GM12891 (cell line): ENCODE results near the gene SPEN.

Experiments used
- DNase-seq: peaks from one replicate; pipeline ENCODE4 v3.0.0; 2011; ENCODE audit warnings: low spot score; ENCODE audit not compliant: insufficient read length
- FAIRE-seq: peaks from 2 replicates; lab custom pipeline; 2011; peaks lifted over from hg19 to GRCh38; lab: Jason Lieb, UNC
- PAX5 ChIP-seq: IDR thresholded peaks from 2 replicates; pipeline ENCODE4 v1.6.1; 2011; ENCODE audit warnings: low read length, moderate library complexity, mild to moderate bottlenecking; ENCODE audit not compliant: insufficient read depth, severe bottlenecking
- POLR2A ChIP-seq: IDR thresholded peaks from 2 replicates; pipeline ENCODE4 v1.6.1; 2011; ENCODE audit warnings: low read depth, low read length, control low read depth
- POLR2AphosphoS5 ChIP-seq: IDR thresholded peaks from 2 replicates; pipeline ENCODE4 v1.6.1; 2011; ENCODE audit warnings: low read depth, low read length, control low read depth
- POU2F2 ChIP-seq: IDR thresholded peaks from 2 replicates; pipeline ENCODE4 v1.6.1; 2011; ENCODE audit warnings: low read depth, mild to moderate bottlenecking, control low read depth, low read length, moderate library complexity
- SPI1 ChIP-seq: IDR thresholded peaks from 2 replicates; pipeline ENCODE4 v1.6.1; 2011; ENCODE audit warnings: low read depth, low read length, control low read depth
- TAF1 ChIP-seq: IDR thresholded peaks from 2 replicates; pipeline ENCODE4 v1.6.1; 2011; ENCODE audit warnings: low read depth, low read length, control low read depth

Gene SPEN

GRCh38 chr1:15950763-15951295, 103.3 kb downstream of the SPEN start:
- TF ChIP-seq POLR2A (no peak), SPI1 (no peak), POLR2AphosphoS5 (no peak), POU2F2 (no peak), PAX5 (no peak), TAF1 (no peak)
- DNase-seq = no peak
- peak; percentile 59 for FAIRE-seq

- DNase-seq = no peak
- FAIRE-seq = peak; percentile 51
- TF ChIP-seq POLR2AphosphoS5 = no peak
- no peak for TF ChIP-seq POLR2A
- no peak for TF ChIP-seq POU2F2
- TF ChIP-seq PAX5 = no peak
Observed at GRCh38 chr1:15951341-15952153, 104.0 kb downstream of the SPEN start.

- no peak for TF ChIP-seq PAX5
- 0 out of 2 replicates have a peak, but pooled peaks have one; percentile 1 for TF ChIP-seq SPI1
- TF ChIP-seq POLR2A = no peak
- peak; percentile 28 for FAIRE-seq
- no peak for DNase-seq
Observed at GRCh38 chr1:15952317-15953258, 105.1 kb downstream of the SPEN start.

GRCh38 chr1:15953294-15953771, 105.8 kb downstream of the SPEN start:
- DNase-seq = no peak
- no peak for FAIRE-seq
- TF ChIP-seq POLR2AphosphoS5 (no peak), PAX5 (no peak), SPI1 (no peak), POU2F2 (no peak), TAF1 (no peak), POLR2A (no peak)

GRCh38 chr1:15953791-15954241, 106.3 kb downstream of the SPEN start:
- DNase-seq = no peak
- no peak for FAIRE-seq
- TF ChIP-seq POLR2AphosphoS5 (no peak), PAX5 (no peak), POLR2A (no peak), POU2F2 (no peak), SPI1 (no peak), TAF1 (no peak)

- TF ChIP-seq SPI1 (no peak), PAX5 (no peak), POLR2AphosphoS5 (no peak), POU2F2 (no peak), TAF1 (no peak), POLR2A (no peak)
- FAIRE-seq (no peak), DNase-seq (no peak)
Observed at GRCh38 chr1:15954316-15954715, 106.8 kb downstream of the SPEN start.

GRCh38 chr1:15955552-15955951, 108.0 kb downstream of the SPEN start:
- TF ChIP-seq POLR2AphosphoS5 (no peak), POU2F2 (no peak)
- FAIRE-seq (no peak), DNase-seq (no peak)

- DNase-seq (no peak), FAIRE-seq (no peak)
- no peak for TF ChIP-seq POLR2A
- TF ChIP-seq PAX5 = no peak
- TF ChIP-seq POLR2AphosphoS5 = no peak
- TF ChIP-seq POU2F2 = no peak
- no peak for TF ChIP-seq SPI1
- no peak for TF ChIP-seq TAF1
Observed at GRCh38 chr1:15956150-15956549, 108.6 kb downstream of the SPEN start.

GRCh38 chr1:15957221-15958095, 110.0 kb downstream of the SPEN start:
- DNase-seq (no peak), FAIRE-seq (no peak)
- TF ChIP-seq POU2F2 (no peak), PAX5 (no peak), SPI1 (no peak), TAF1 (no peak), POLR2A (no peak), POLR2AphosphoS5 (no peak)
